ENCODE data around the gene WTAP. TPM values are rescaled to one million over a fixed set of nuclear protein-coding genes. Genes with fewer than 3 reads are reported as not detected.
A peak's percentile ranks its signal among the peaks of the same experiment; 100 is the strongest.

WTAP gene
- total and polyA plus RNA-seq, 3 experiments from 2014 or later = 95.1 to 149 (median 103) TPM

DNA sequence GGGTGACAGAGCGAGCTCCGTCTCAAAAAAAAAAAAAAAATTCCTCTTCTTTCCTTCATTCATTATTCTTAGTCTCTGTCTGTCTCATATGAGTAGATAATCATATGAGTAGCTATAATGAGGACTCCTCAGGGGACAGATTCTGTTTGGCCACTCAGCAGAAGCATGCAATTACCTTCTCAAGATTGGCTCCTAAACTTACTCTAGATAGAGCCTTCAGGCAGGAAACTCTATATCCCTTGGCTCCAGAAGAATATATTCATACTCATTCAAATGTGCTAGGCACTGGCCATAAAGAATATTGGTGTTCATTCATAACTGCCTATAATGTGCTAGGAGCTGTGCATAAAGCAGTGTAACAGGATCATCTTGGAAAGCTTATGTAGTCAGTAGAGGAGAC, 32.3 kb downstream of the WTAP start:
- H3K4me1 ChIP-seq (ENCODE audit: insufficient read depth, low read length) = peaks cover 17% of the 10 kb centered on the region
- H3K27me3 Mint-ChIP-seq = no peaks in the 10 kb centered on the region
- no peaks in the 10 kb centered on the region for H3K27me3 ChIP-seq (ENCODE audit: insufficient read depth, low read length, poor library complexity, severe bottlenecking)
- H3K9me3 Mint-ChIP-seq = no peaks in the 10 kb centered on the region
- H3K4me3 ChIP-seq (ENCODE audit: low read length) = no peak overlapping the region
- H3K36me3 ChIP-seq (ENCODE audit: insufficient read depth, low read length) = peaks cover 21% of the 10 kb centered on the region
- H3K9me3 ChIP-seq (ENCODE audit: low read length) = no peaks in the 10 kb centered on the region
- no peak overlapping the region for H3K27ac ChIP-seq (ENCODE audit: low read depth, low read length)
- peaks cover 21 to 41% (median 24%) of the 10 kb centered on the region in 3 donors for H3K4me1 Mint-ChIP-seq
- ChIA-PET CTCF (interaction anchor here (6.1 kb wide), 1 partner anchor 68 kb away, joined by 25 read pairs; the partner anchor contains the start of gene SOD2), POLR2A (interaction anchor here (0.8 to 2.5 kb wide), 3 partner anchors 30 to 32 kb away, joined by 4 to 18 read pairs (median 8); partner anchors contain the start of genes TCP1 and WTAP)
- peak overlapping the region; percentile 1 to 99 (median 32) for H3K4me3 Mint-ChIP-seq
- H3K36me3 Mint-ChIP-seq = peaks cover 5 to 58% (median 13%) of the 10 kb centered on the region in 3 donors
- H3K27ac Mint-ChIP-seq = peak overlapping the region in 7 of 8 donors; percentile 17 to 98 (median 64)
- no peak for DNase-seq

DNA sequence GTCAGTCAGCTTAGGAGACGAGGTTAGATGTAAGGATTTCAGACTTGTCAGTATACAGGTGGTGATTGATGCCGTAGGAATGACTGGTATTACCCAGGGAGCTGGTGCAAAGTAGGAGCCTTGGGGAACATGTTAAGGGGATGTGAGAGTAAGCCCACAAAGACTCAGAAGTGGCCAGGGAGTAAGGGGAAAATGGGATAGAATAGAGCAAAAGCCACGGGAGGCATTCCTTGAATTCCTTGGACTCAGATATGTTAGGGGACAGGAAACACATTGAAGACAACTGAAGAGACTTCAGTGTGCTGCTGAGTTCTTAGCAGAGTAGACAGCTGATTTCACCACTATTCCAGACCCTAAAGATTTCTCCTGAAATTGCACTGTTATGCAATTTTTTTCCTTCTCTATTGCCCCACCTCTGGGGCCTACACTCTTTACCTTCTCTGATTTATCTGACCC, 33.3 kb downstream of the WTAP start:
- Mint-ChIP-seq H3K36me3 (peaks cover 0 to 53% (median 11%) of the 10 kb centered on the region in 3 donors), H3K4me3 (peak overlapping the region; percentile 92 to 99 (median 96)), H3K27ac (peak overlapping the region; percentile 74 to 99 (median 98)), H3K4me1 (peaks cover 21 to 36% (median 24%) of the 10 kb centered on the region in 3 donors), H3K9me3 (no peaks in the 10 kb centered on the region), H3K27me3 (no peaks in the 10 kb centered on the region)
- ChIA-PET POLR2A (interaction anchor here (0.6 to 4.7 kb wide), 6 partner anchors 28 to 69 kb away, joined by 3 to 76 read pairs (median 13); partner anchors contain the start of genes MRPL18, TCP1 and WTAP), CTCF (interaction anchor here (0.8 to 6.1 kb wide), 6 partner anchors 9 to 103 kb away, joined by 3 to 25 read pairs (median 4); partner anchors contain the start of gene SOD2)
- H3K36me3 ChIP-seq (ENCODE audit: insufficient read depth, low read length) = peaks cover 16% of the 10 kb centered on the region
- H3K9me3 ChIP-seq (ENCODE audit: low read length) = no peaks in the 10 kb centered on the region
- peak overlapping the region; percentile 96 for H3K4me3 ChIP-seq (ENCODE audit: low read length)
- no peak for DNase-seq
- peak overlapping the region; percentile 99 for H3K27ac ChIP-seq (ENCODE audit: low read depth, low read length)
- H3K4me1 ChIP-seq (ENCODE audit: insufficient read depth, low read length) = peaks cover 17% of the 10 kb centered on the region
- no peaks in the 10 kb centered on the region for H3K27me3 ChIP-seq (ENCODE audit: insufficient read depth, low read length, poor library complexity, severe bottlenecking)

DNA sequence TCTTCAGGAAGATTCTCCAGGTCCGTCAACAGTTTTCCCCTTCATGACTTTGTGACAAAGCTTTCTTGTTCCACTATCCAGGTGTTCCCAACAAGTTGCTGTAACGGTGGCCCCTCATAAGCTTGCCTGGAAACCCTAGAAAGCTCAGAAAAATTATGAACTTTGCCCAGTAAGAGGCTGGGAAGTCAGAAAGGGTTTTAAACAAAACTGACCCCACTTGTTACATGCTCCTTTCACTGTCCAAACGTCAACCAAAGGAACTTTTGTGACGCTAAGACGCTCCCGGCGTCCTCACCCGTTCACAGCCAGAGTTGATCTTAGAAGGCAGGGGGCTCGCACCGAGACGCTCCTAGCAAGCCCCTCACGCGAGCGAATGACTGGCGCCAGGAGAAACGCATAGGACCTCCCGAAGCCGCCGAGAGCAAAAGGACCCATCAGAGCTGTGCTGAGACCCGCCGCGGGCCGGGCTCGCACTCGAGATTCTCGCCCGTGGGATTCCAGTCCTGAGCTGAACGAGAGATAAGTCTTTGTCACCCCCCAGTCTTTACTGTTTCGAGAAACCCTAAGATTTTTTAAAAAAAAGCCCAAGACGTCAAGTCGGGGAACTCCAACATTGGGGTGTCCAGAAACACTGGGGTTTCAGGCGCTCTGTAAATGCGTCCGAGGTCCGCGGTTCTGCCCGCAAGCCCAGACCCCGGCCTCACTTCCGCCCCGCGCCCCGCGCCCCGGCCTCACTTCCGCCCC, 34.0 kb downstream of the WTAP start:
- Histone ChIP-seq H3K4me3 (ENCODE audit: low read length) (peak overlapping the region; percentile 96), H3K4me1 (ENCODE audit: insufficient read depth, low read length) (peaks cover 17% of the 10 kb centered on the region), H3K27me3 (ENCODE audit: insufficient read depth, low read length, poor library complexity, severe bottlenecking) (no peaks in the 10 kb centered on the region), H3K36me3 (ENCODE audit: insufficient read depth, low read length) (peaks cover 11% of the 10 kb centered on the region), H3K9me3 (ENCODE audit: low read length) (no peaks in the 10 kb centered on the region), H3K27ac (ENCODE audit: low read depth, low read length) (peak overlapping the region; percentile 99)
- Mint-ChIP-seq H3K36me3 (peaks cover 0 to 53% (median 11%) of the 10 kb centered on the region in 3 donors), H3K4me3 (peak overlapping the region; percentile 92 to 99 (median 96)), H3K27me3 (no peaks in the 10 kb centered on the region), H3K9me3 (no peaks in the 10 kb centered on the region), H3K27ac (peak overlapping the region; percentile 74 to 99 (median 98)), H3K4me1 (peaks cover 22 to 36% (median 27%) of the 10 kb centered on the region in 3 donors)
- ChIA-PET CTCF (interaction anchor here (0.9 to 6.1 kb wide), 7 partner anchors 9 to 103 kb away, joined by 3 to 25 read pairs (median 4); partner anchors contain the start of genes MRPL18 and SOD2), POLR2A (interaction anchor here (0.6 to 4.7 kb wide), 6 partner anchors 25 to 69 kb away, joined by 3 to 76 read pairs (median 13); partner anchors contain the start of genes MRPL18, TCP1 and WTAP)
- DNase-seq = no peak

GRCh38 chr6:159761873-159762680, 34.8 kb downstream of the WTAP start, which contains the start of gene ACAT2:
TSS of gene ACAT2 (plus strand) at chr6:159762045. CDS start at chr6:159762088, 43 bp downstream.
- peaks cover 0 to 54% (median 13%) of the 10 kb centered on the region in 3 donors for H3K36me3 Mint-ChIP-seq
- peak within 1 kb of the TSS; percentile 96 for H3K4me3 ChIP-seq (ENCODE audit: low read length)
- DNase-seq = peak; percentile 91 to 95 (median 91)
- H3K4me1 Mint-ChIP-seq = peaks cover 22 to 36% (median 27%) of the 10 kb centered on the region in 3 donors
- peak within 1 kb of the TSS; percentile 92 to 99 (median 96) for H3K4me3 Mint-ChIP-seq
- peak within 1 kb of the TSS; percentile 74 to 99 (median 98) for H3K27ac Mint-ChIP-seq
- H3K27me3 ChIP-seq (ENCODE audit: insufficient read depth, low read length, poor library complexity, severe bottlenecking) = no peaks in the 10 kb centered on the region
- POLR2A ChIA-PET = interaction anchor here (0.5 to 4.7 kb wide), 7 partner anchors 21 to 70 kb away, joined by 3 to 76 read pairs (median 8); partner anchors contain the start of genes MRPL18, TCP1 and WTAP
- CTCF ChIA-PET = interaction anchor here (1.1 to 6.1 kb wide), 5 partner anchors 10 to 70 kb away, joined by 3 to 25 read pairs (median 4); partner anchors contain the start of genes MRPL18 and SOD2
- H3K27me3 Mint-ChIP-seq = no peaks in the 10 kb centered on the region
- no peaks in the 10 kb centered on the region for H3K9me3 Mint-ChIP-seq
- peak within 1 kb of the TSS; percentile 99 for H3K27ac ChIP-seq (ENCODE audit: low read depth, low read length)
- H3K36me3 ChIP-seq (ENCODE audit: insufficient read depth, low read length) = peaks cover 10% of the 10 kb centered on the region
- no peaks in the 10 kb centered on the region for H3K9me3 ChIP-seq (ENCODE audit: low read length)
- H3K4me1 ChIP-seq (ENCODE audit: insufficient read depth, low read length) = peaks cover 17% of the 10 kb centered on the region

- peak overlapping the region; percentile 94 for H3K4me3 ChIP-seq (ENCODE audit: low read length)
- no peaks in the 10 kb centered on the region for H3K27me3 ChIP-seq (ENCODE audit: insufficient read depth, low read length, poor library complexity, severe bottlenecking)
- no peaks in the 10 kb centered on the region for H3K9me3 ChIP-seq (ENCODE audit: low read length)
- H3K36me3 Mint-ChIP-seq = peaks cover 0 to 56% (median 18%) of the 10 kb centered on the region in 3 donors
- DNase-seq = peak in 4 of 5 donors; percentile 16 to 61 (median 31)
- H3K9me3 Mint-ChIP-seq = no peaks in the 10 kb centered on the region
- peak overlapping the region; percentile 74 to 99 (median 98) for H3K27ac Mint-ChIP-seq
- H3K27ac ChIP-seq (ENCODE audit: low read depth, low read length) = peak overlapping the region; percentile 99
- POLR2A ChIA-PET = interaction anchor here (0.6 to 4.7 kb wide), 3 partner anchors 27 to 72 kb away, joined by 3 to 76 read pairs (median 9); partner anchors contain the start of genes MRPL18 and TCP1
- H3K36me3 ChIP-seq (ENCODE audit: insufficient read depth, low read length) = peaks cover 14% of the 10 kb centered on the region
- peak overlapping the region; percentile 92 to 99 (median 96) for H3K4me3 Mint-ChIP-seq
- no peaks in the 10 kb centered on the region for H3K27me3 Mint-ChIP-seq
- CTCF ChIA-PET = interaction anchor here (1.1 to 6.1 kb wide), 2 partner anchors 31 to 71 kb away, joined by 3 to 25 read pairs; partner anchors contain the start of gene SOD2
- H3K4me1 ChIP-seq (ENCODE audit: insufficient read depth, low read length) = peaks cover 17% of the 10 kb centered on the region
- peaks cover 22 to 34% (median 27%) of the 10 kb centered on the region in 3 donors for H3K4me1 Mint-ChIP-seq
These were observed 35.5 kb downstream of the WTAP start for GRCh38 chr6:159762681-159763293.

- peak overlapping the region in 2 of 8 donors; percentile 12 to 17 for H3K27ac Mint-ChIP-seq
- peaks cover 9% of the 10 kb centered on the region for H3K4me1 ChIP-seq (ENCODE audit: insufficient read depth, low read length)
- ChIA-PET POLR2A (no interaction called here), CTCF (no interaction called here)
- no peaks in the 10 kb centered on the region for H3K27me3 Mint-ChIP-seq
- peaks cover 17 to 76% (median 35%) of the 10 kb centered on the region in 3 donors for H3K36me3 Mint-ChIP-seq
- H3K9me3 Mint-ChIP-seq = no peaks in the 10 kb centered on the region
- H3K27ac ChIP-seq (ENCODE audit: low read depth, low read length) = no peak overlapping the region
- peak overlapping the region in 1 of 7 donors; percentile 52 for H3K4me3 Mint-ChIP-seq
- peaks cover 7 to 11% (median 8%) of the 10 kb centered on the region in 3 donors for H3K4me1 Mint-ChIP-seq
- no peaks in the 10 kb centered on the region for H3K27me3 ChIP-seq (ENCODE audit: insufficient read depth, low read length, poor library complexity, severe bottlenecking)
- H3K9me3 ChIP-seq (ENCODE audit: low read length) = no peaks in the 10 kb centered on the region
- no peak overlapping the region for H3K4me3 ChIP-seq (ENCODE audit: low read length)
- H3K36me3 ChIP-seq (ENCODE audit: insufficient read depth, low read length) = peaks cover 29% of the 10 kb centered on the region
- no peak for DNase-seq
These were observed 39.6 kb downstream of the WTAP start for GRCh38 chr6:159766906-159767305.

GRCh38 chr6:159769470-159769869, 42.2 kb downstream of the WTAP start:
- H3K27ac Mint-ChIP-seq = no peak overlapping the region
- CTCF ChIA-PET = interaction anchor here (0.8 to 0.9 kb wide), 2 partner anchors 20 to 49 kb away, joined by 3 to 6 read pairs; partner anchors contain the start of gene TCP1
- POLR2A ChIA-PET = no interaction called here

More at GRCh38 chr6:159769470-159769869, 42.2 kb downstream of the WTAP start:
- Histone ChIP-seq H3K27ac (ENCODE audit: low read depth, low read length) (no peak overlapping the region), H3K9me3 (ENCODE audit: low read length) (no peaks in the 10 kb centered on the region), H3K36me3 (ENCODE audit: insufficient read depth, low read length) (peaks cover 29% of the 10 kb centered on the region), H3K4me1 (ENCODE audit: insufficient read depth, low read length) (no peaks in the 10 kb centered on the region), H3K4me3 (ENCODE audit: low read length) (no peak overlapping the region), H3K27me3 (ENCODE audit: insufficient read depth, low read length, poor library complexity, severe bottlenecking) (no peaks in the 10 kb centered on the region)
- Mint-ChIP-seq H3K9me3 (no peaks in the 10 kb centered on the region), H3K36me3 (peaks cover 17 to 73% (median 39%) of the 10 kb centered on the region in 3 donors), H3K4me1 (peaks cover 0 to 3% (median 2%) of the 10 kb centered on the region in 3 donors), H3K27me3 (no peaks in the 10 kb centered on the region), H3K4me3 (no peak overlapping the region)
- DNase-seq = no peak

Measured in CD8-positive, alpha-beta memory T cell (primary cell).